ENCODE results near the gene NOSIP. TPM values are rescaled to one million over a fixed set of nuclear protein-coding genes. Genes with fewer than 3 reads are reported as not detected.

Gene NOSIP
- total RNA-seq, 3 donors from 2014 or later, result 86.0 to 89.6 (median 87.0) TPM

DNA sequence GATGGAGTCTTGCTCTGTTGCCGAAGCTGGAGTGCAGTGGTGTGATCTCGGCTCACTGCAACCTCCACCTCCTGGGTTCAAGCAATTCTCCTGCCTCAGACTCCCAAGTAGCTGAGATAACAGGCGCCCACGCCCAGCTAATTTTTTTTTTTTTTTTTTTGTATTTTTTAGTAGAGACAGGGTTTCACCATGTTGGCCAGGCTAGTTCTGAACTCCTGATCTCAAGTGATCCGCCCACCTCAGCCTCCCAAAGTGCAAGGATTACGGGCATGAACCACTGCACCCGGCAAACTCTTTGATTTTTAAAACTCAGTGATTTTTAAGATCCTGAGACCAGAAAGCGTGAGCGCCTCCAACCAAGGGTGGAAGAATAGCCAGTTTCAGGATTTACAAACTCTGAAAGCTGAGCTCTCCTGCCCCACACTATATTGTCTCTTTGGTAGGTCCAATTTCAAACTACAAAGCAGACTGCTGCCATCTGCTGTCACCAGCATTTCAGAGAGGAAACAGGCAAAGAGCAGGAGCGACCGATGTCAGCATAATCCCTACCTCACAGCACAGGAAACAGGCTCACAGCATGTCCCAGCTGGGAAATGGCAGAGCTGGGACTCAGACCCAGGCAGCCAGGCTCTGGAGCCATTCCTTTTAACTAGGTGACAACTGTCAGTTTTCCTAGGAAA is 9.2 kb downstream of the NOSIP start:
- H3K4me3 Mint-ChIP-seq, result no peak overlapping the region
- no peaks in the 10 kb centered on the region for H3K27me3 Mint-ChIP-seq (ENCODE audit: low read depth)
- H3K9me3 Mint-ChIP-seq, result no peaks in the 10 kb centered on the region
- ATAC-seq (no peak), DNase-seq (no peak)
- H3K4me1 Mint-ChIP-seq (ENCODE audit: low read depth), result peaks cover 47% of the 10 kb centered on the region
- peaks cover 6% of the 10 kb centered on the region for H3K36me3 Mint-ChIP-seq (ENCODE audit: insufficient read depth)

DNA sequence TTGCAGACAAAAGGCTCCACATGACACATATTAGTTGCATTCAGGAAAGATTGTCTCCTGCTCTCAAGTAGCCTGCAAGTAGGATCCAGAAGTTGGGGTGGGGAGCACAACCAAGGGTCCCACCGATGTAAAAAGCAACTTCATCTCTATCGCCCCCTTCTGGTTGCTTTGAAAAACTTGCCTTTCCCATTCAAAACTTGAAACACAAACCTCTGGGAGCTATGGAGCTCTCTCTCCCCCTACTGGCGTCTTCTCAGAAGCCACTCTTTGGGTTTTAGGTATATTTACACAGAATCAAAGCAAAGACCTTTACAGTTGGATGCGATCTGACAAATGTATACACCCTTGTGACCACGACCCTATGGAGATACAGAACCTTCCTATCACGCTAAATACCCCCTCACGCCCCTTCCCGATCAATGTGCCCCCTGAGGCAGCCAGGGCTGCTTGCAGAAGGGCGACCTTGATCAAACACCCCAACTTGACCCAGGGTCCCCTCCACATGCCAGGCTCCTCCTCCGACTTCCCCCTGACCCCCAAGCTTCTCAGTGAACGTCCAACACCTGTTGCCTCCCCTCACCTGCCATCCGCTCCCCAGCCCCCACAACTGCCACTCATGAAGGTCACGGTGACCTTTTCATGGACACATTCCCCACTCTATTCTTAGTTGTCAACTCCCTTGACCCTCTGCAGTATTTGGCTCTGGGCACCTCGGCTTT is 10.1 kb downstream of the NOSIP start:
- Mint-ChIP-seq H3K27me3 (ENCODE audit: low read depth) (no peaks in the 10 kb centered on the region), H3K4me3 (no peak overlapping the region), H3K9me3 (no peaks in the 10 kb centered on the region), H3K4me1 (ENCODE audit: low read depth) (peaks cover 55% of the 10 kb centered on the region), H3K36me3 (ENCODE audit: insufficient read depth) (peaks cover 6% of the 10 kb centered on the region)
- ATAC-seq, result peak; percentile 38 to 60
- peak; percentile 58 for DNase-seq

DNA sequence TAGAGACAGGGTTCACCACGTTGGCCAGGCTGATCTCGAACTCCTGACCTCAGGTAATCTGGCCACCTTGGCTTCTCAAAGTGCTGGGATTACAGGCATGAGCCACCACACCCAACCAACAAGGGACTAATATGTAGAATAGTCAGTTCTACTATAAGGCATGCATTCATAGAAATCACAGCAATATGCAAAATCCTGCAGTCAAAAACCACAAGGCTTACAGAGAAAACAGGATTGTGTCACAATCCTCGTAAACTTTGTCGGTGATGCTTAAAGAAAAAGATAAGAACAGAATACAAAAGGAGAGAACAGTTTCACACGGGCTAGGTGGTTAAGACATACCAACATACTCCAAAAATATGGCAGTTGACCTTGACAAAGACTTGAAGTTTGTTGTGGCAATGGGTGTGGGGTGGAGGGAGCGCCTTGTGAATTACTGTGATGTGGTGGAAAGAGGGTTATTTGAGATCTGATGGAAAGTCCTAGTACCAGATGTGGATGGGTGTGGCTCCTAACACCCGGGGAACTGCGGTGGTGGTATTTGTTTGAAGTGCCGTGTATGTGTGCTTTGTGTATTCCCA is 12.4 kb downstream of the NOSIP start:
- ATAC-seq (peak; percentile 35 to 52), DNase-seq (peak; percentile 48)
- H3K4me3 Mint-ChIP-seq, result peak overlapping the region; percentile 42
- no peaks in the 10 kb centered on the region for H3K27me3 Mint-ChIP-seq (ENCODE audit: low read depth)
- peaks cover 65% of the 10 kb centered on the region for H3K4me1 Mint-ChIP-seq (ENCODE audit: low read depth)
- no peaks in the 10 kb centered on the region for H3K9me3 Mint-ChIP-seq
- peaks cover 6% of the 10 kb centered on the region for H3K36me3 Mint-ChIP-seq (ENCODE audit: insufficient read depth)

DNA sequence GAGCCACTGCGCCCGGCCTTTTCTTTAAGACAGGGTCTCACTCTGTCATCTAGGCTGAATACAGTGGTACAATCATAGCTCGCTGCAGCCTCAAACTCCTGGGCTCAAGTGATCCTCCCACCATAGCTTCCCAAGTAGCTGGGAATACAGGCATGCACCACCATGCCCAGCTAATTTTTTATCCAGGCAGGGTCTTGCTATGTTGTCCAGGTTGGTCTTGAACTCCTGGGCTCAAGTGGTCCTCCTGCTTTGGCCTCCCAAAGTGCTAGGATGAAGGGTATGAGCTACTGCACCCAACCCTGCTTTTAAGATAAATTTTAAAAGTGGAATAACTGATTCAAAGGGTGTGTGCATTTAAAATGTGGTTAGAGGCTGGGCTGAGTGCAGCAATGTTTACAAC is 14.1 kb downstream of the NOSIP start:
- Mint-ChIP-seq H3K27me3 (ENCODE audit: low read depth) (no peaks in the 10 kb centered on the region), H3K36me3 (ENCODE audit: insufficient read depth) (peaks cover 6% of the 10 kb centered on the region), H3K4me3 (no peak overlapping the region), H3K9me3 (no peaks in the 10 kb centered on the region), H3K4me1 (ENCODE audit: low read depth) (peaks cover 74% of the 10 kb centered on the region)
- DNase-seq (no peak), ATAC-seq (no peak)

DNA sequence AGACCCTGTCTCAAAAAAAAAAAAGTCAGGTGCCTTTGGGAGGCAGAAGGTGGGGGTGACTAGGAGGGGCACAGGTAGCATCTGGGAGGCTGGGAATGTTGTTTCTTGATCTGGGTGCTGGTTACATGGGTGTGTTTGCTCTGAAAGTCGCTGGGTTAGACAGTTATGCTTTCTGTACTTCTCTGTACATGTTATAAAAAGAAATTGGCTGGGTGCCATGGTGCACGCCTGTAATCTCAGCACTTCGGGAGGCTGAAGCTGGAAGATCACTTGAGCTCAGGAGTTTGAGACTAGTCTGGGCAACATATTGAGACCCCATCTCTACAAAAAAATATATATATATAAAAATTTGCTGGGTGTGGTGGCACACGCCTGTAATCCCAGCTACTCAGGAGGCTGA is 15.1 kb downstream of the NOSIP start:
- Mint-ChIP-seq H3K27me3 (ENCODE audit: low read depth) (no peaks in the 10 kb centered on the region), H3K4me1 (ENCODE audit: low read depth) (peaks cover 76% of the 10 kb centered on the region), H3K36me3 (ENCODE audit: insufficient read depth) (peaks cover 6% of the 10 kb centered on the region), H3K9me3 (no peaks in the 10 kb centered on the region), H3K4me3 (peak overlapping the region; percentile 11)
- ATAC-seq, result no peak
- no peak for DNase-seq

DNA sequence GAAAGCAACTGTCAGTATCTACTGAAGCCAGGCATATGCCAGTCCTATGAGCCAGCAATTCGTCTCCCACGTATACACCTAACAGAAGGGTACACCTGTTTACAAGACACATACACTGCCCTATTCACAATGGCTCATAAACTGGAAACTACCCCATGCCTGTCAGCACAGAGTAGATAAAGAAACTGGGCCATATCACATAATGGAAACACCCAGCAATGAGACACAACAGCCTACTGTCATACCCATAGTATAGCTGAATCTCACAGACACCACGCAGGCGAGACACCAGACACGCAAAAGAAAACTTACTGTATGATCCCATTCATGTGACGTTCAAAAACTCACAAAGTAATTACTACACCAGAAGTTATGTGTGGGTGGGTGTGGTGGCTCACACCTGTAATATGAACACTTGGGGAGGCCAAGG is 15.7 kb downstream of the NOSIP start:
- H3K4me3 Mint-ChIP-seq, result peak overlapping the region; percentile 11
- no peaks in the 10 kb centered on the region for H3K9me3 Mint-ChIP-seq
- peaks cover 6% of the 10 kb centered on the region for H3K36me3 Mint-ChIP-seq (ENCODE audit: insufficient read depth)
- peak; percentile 81 to 85 for ATAC-seq
- no peaks in the 10 kb centered on the region for H3K27me3 Mint-ChIP-seq (ENCODE audit: low read depth)
- DNase-seq, result peak; percentile 38
- H3K4me1 Mint-ChIP-seq (ENCODE audit: low read depth), result peaks cover 78% of the 10 kb centered on the region

DNA sequence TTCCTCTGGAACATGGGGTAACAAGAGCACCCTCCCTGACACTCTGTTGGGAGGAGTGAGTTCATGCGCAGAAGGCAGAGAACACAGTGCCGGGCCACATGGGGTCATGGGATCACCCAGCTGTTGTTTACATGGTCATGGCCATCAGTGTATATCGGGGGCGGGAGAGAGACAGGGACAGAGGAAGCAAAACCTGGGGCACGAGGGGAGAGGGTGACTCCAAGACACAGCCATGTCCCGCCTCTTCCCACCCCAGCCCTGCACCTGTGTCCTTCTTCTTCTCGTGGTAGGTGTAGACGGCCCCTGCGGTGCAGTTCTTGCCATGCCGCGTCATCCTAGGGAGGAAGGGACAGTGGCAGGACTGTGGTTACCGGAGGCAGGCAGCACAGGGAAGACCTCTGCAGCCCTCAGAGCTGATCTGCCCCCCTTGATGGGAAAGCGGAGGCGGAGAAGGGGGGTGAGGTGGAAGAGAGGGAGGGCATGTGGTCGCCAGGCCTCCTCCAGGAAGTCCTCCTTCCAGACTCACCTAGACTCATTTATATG is 19.9 kb downstream of the NOSIP start:
- Mint-ChIP-seq H3K9me3 (no peaks in the 10 kb centered on the region), H3K27me3 (ENCODE audit: low read depth) (no peaks in the 10 kb centered on the region), H3K4me1 (ENCODE audit: low read depth) (peaks cover 76% of the 10 kb centered on the region), H3K36me3 (ENCODE audit: insufficient read depth) (peaks cover 17% of the 10 kb centered on the region), H3K4me3 (peak overlapping the region; percentile 80)
- ATAC-seq (peak; percentile 1 to 2), DNase-seq (peak; percentile 40)

DNA sequence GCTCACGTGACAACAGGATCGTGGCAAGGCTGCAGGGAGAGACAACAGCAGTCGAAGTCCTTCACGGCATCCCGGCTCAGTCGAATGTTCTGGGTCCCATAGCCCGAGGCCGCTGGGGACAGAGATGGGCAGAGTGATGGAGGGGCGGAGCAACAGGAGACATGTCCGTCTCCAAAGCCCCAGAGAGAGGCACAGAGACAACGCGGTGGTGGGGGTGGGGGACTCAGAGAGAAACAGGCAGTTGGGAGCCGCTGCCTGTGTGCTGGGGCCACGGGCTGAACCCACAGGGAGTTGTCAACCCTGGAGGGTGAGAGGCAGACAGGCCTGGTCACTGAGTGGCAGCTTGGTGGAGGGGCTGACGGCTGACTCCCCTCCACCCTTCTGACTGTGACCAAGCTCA is 20.4 kb downstream of the NOSIP start:
- Mint-ChIP-seq H3K36me3 (ENCODE audit: insufficient read depth) (peaks cover 13% of the 10 kb centered on the region), H3K27me3 (ENCODE audit: low read depth) (no peaks in the 10 kb centered on the region), H3K4me1 (ENCODE audit: low read depth) (peaks cover 77% of the 10 kb centered on the region), H3K4me3 (peak overlapping the region; percentile 80), H3K9me3 (no peaks in the 10 kb centered on the region)
- DNase-seq (no peak), ATAC-seq (no peak)

DNA sequence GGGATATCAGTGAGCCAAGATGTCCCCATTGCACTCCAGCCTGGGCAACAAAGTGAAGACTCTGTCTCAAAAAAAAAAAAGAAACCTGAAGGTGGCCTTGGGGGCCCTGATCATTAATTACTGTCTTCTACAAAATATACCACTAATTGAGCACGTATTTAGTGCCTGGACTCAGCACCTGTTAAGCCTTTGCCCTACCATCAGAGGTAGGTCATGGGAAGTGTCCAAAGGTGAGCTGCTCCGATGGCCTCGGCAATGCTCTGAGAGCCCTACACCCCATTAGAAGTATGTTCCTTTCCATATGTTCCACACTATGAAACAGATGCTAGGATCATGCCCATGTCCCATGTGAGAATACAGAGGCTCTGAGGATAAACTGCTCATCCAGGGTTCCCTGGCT is 20.9 kb downstream of the NOSIP start:
- H3K9me3 Mint-ChIP-seq, result no peaks in the 10 kb centered on the region
- peaks cover 11% of the 10 kb centered on the region for H3K36me3 Mint-ChIP-seq (ENCODE audit: insufficient read depth)
- H3K4me1 Mint-ChIP-seq (ENCODE audit: low read depth), result peaks cover 77% of the 10 kb centered on the region
- H3K27me3 Mint-ChIP-seq (ENCODE audit: low read depth), result no peaks in the 10 kb centered on the region
- H3K4me3 Mint-ChIP-seq, result peak overlapping the region; percentile 80
- no peak for ATAC-seq
- DNase-seq, result no peak

DNA sequence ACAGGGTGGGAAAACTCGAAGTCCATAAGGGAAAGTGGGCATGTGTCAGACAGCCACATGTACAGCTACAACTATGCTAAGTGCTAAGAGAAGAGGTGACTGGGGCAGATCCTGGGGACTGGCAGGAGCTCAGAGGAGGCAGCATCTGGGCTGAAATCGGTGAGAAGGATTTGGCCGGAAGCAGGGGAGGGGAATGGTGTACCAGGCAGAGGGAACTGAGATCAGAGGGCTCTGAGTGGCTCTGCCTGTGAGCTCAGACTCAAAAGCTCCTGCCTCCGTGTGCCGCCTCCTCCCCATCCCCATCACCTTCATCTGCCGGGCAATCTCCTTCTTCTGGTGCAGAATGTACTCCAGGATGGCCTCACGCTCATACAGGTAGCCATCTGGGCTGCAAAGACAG is 21.8 kb downstream of the NOSIP start:
- H3K27me3 Mint-ChIP-seq (ENCODE audit: low read depth), result no peaks in the 10 kb centered on the region
- peak; percentile 8 to 24 for ATAC-seq
- H3K36me3 Mint-ChIP-seq (ENCODE audit: insufficient read depth), result peaks cover 11% of the 10 kb centered on the region

DNA sequence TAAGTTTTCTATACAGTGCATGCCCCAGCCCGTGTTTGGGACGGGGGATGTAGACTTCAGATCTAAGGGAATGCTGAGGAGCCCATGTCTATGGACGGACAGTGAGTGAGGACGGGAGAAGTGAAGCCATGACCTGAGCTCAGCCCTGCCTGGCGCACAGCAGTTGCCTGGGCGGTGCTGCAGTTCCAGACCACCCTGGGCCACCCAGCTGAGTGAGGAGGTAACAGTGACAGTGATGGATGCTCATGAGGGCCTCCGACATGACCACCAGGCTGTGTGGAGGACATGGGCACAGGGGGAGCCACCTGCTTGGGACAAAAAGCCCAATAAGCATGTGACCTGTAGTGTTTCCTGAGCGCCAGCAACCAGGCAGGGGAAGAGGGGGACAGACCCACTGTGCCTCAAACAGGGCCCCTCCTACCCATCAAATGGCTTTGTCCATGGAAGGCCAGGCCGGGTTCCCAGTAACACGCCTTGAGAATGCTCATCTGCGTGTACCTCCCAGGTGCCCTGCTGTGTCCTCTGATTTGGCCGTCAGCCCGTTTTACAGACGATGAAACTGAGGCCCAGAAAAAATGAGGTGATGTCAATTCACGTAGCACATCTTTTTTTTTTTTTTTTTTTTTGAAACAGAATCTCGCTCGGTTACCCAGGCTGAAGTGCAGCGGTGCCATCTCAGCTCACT is 22.6 kb downstream of the NOSIP start:
- H3K36me3 Mint-ChIP-seq (ENCODE audit: insufficient read depth), result peaks cover 11% of the 10 kb centered on the region
- no peak for ATAC-seq
- no peaks in the 10 kb centered on the region for H3K27me3 Mint-ChIP-seq (ENCODE audit: low read depth)
- DNase-seq, result no peak
- H3K4me3 Mint-ChIP-seq, result peak overlapping the region; percentile 48
- no peaks in the 10 kb centered on the region for H3K9me3 Mint-ChIP-seq
- H3K4me1 Mint-ChIP-seq (ENCODE audit: low read depth), result peaks cover 80% of the 10 kb centered on the region

More for the DNA sequence above, 21.8 kb downstream of the NOSIP start:
- DNase-seq, result no peak
- Mint-ChIP-seq H3K4me1 (ENCODE audit: low read depth) (peaks cover 79% of the 10 kb centered on the region), H3K4me3 (peak overlapping the region; percentile 80), H3K9me3 (no peaks in the 10 kb centered on the region)

DNA sequence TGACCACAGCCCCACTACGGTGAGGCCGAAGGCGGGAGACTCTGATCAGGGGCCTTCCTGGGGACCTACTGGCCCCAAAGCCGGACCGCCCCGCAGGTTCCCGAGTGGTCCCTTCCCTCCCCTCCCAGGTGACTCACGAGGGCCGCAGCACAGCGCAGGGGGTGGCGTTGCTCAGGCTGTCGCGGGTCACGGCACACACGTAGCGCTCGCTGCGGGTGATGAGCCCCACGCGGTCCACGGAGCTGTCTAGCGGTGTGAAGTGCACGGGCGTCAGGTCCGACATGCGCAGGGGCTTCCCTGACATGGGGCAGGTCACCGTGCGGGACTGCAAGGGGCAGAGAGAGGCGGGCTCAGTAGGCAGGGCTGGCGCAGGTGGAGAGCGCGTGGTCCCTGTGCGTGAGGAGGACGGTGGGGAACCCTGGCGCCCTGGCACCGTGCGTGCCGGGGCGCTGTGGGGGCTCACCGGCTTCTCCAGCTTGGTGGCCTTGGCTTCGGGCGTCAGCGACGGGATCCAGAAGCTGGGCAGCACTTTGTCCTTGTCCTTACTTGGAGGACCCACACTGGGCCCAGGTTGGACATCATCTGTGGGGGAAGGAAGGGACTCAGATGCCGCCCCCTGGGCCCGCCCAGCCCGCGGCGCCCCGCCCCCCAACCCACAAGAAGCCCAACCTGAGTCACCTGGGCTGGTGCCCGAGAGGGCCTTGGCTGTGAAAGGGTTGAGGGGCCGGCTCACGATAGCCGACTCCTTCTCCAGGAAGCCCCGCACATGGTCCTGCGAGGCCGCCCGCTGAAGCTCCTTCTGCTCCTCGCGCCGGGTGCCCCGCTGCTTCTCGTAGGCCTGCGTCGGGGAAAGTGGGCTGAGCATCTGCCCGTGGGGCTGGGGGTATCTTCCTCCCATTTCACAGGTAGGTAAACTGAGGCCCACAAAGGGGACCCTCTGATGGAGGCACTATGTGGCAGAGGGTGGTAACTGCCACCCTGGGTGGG is 23.7 kb downstream of the NOSIP start:
- H3K9me3 Mint-ChIP-seq, result no peaks in the 10 kb centered on the region
- H3K4me1 Mint-ChIP-seq (ENCODE audit: low read depth), result peaks cover 79% of the 10 kb centered on the region
- DNase-seq, result peak; percentile 34
- H3K4me3 Mint-ChIP-seq, result peak overlapping the region; percentile 33
- peak; percentile 9 to 11 for ATAC-seq
- H3K27me3 Mint-ChIP-seq (ENCODE audit: low read depth), result no peaks in the 10 kb centered on the region
- H3K36me3 Mint-ChIP-seq (ENCODE audit: insufficient read depth), result peaks cover 11% of the 10 kb centered on the region

Measured in activated T-cell treated with anti-CD3 and anti-CD28 coated beads, Interleukin-2, amount 50 U/mL, for 4 hours (primary cell).